GM21737 (cell line): ENCODE measurements around the gene AGMAT.

Source experiments
- ATAC-seq: cut with Tn5 transposase; IDR thresholded peaks from one replicate; pipeline ENCODE4 v1.9.1; 2021; ENCODE audit warnings: mild to moderate bottlenecking, moderate library complexity; ENCODE audit not compliant: unreplicated experiment

Gene AGMAT

GRCh38 chr1:15584489-15585363 is at the start of gene AGMAT:
Gene AGMAT, minus strand, starts transcription at chr1:15585051. Its CDS starts 84 bp downstream, at chr1:15584967.
- ATAC-seq, result no peak

- ATAC-seq, result no peak
These were observed 49.0 kb upstream of the AGMAT start for GRCh38 chr1:15633756-15634420.

GRCh38 chr1:15628003-15628402 is 43.2 kb upstream of the AGMAT start:
- peak; percentile 15 for ATAC-seq

GRCh38 chr1:15627343-15627988 is 42.6 kb upstream of the AGMAT start:
- ATAC-seq, result peak; percentile 80

- ATAC-seq, result no peak
These were observed 41.6 kb upstream of the AGMAT start for GRCh38 chr1:15626269-15626950.

- ATAC-seq, result no peak
These were observed 40.4 kb upstream of the AGMAT start for GRCh38 chr1:15625056-15625917.

- ATAC-seq, result no peak
These were observed 39.4 kb upstream of the AGMAT start for GRCh38 chr1:15624133-15624714.

- ATAC-seq, result no peak
These were observed 38.6 kb upstream of the AGMAT start for GRCh38 chr1:15623435-15623834.

GRCh38 chr1:15622712-15623373 is 38.0 kb upstream of the AGMAT start:
- no peak for ATAC-seq

GRCh38 chr1:15621975-15622374 is 37.1 kb upstream of the AGMAT start:
- no peak for ATAC-seq

- no peak for ATAC-seq
These were observed 36.2 kb upstream of the AGMAT start for GRCh38 chr1:15620902-15621682.

- ATAC-seq, result no peak
These were observed 35.3 kb upstream of the AGMAT start for GRCh38 chr1:15620155-15620545.

- ATAC-seq, result no peak
These were observed 34.0 kb upstream of the AGMAT start for GRCh38 chr1:15618655-15619525.

- ATAC-seq, result no peak
These were observed 33.3 kb upstream of the AGMAT start for GRCh38 chr1:15618077-15618654.

- ATAC-seq, result peak; percentile 72
These were observed 32.6 kb upstream of the AGMAT start, which contains the start of gene DDI2 for GRCh38 chr1:15617173-15618076. Gene DDI2, plus strand, starts transcription at chr1:15617458. Its CDS starts 213 bp downstream, at chr1:15617671.
